CD4-positive, alpha-beta T cell treated with Interleukin-17A for 1 hour (primary cell): ENCODE measurements around the gene CLDN5.

Experiments
- DNase-seq: peaks from one replicate; pipeline ENCODE4 v3.0.0-alpha.2; 2020

The CLDN5 gene

DNA sequence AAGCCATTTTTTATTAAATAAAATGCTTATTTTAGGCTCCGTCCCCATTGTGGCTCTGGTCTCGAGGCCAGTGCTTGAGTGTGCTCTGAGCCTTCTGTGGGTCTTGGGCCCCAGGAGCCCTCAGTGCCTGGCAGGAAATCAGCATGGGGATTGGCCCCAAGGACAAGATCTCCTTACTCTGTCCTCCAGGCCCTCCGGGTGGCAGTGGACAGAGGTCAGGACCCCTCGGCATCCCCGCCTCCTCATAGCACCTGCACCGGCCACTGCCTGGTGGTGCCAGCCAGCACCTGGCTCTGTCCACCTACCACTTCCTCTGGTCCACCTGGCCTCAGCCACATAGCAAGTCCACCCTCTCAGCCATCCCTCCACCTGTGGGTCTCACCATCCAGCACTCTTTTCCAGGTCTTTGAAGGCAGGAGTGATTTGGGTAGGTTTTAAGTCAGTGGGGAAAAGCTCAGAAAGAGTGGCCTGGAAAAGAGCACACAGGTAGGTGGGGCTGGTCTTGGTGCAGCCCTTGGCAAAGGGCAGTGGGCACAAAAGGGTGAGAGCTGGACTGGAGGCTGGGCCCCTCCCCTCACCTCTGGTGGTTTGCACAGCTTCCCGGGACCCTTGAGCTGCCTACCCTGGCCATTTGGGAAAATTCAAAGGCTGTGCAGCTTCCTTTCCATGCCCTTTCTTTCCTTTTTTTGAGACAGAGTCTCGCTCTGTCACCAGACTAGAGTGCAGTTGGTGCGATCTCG, 3.5 kb downstream of the CLDN5 start:
- DNase-seq: no peak

DNA sequence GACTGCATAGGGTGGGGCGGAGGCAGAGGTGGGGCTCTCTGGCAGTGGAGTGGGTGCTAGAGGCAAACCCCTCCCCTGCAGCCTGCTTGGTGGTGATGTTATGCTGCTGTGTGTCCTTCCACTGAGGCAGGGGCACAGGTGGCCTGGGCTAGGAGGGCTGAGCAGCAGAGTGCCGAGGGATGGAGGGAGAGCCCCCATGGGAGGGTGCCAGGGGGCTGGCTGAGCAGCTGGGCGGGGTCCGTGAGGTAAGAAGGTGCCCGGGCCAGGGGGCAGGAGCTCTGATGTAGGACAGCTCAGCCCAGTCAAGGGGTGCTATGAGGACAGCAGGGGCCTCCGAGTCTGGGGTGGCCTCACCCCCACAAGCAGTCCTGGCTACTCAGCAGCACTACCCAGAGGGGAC, 4.2 kb downstream of the CLDN5 start:
- DNase-seq: no peak

DNA sequence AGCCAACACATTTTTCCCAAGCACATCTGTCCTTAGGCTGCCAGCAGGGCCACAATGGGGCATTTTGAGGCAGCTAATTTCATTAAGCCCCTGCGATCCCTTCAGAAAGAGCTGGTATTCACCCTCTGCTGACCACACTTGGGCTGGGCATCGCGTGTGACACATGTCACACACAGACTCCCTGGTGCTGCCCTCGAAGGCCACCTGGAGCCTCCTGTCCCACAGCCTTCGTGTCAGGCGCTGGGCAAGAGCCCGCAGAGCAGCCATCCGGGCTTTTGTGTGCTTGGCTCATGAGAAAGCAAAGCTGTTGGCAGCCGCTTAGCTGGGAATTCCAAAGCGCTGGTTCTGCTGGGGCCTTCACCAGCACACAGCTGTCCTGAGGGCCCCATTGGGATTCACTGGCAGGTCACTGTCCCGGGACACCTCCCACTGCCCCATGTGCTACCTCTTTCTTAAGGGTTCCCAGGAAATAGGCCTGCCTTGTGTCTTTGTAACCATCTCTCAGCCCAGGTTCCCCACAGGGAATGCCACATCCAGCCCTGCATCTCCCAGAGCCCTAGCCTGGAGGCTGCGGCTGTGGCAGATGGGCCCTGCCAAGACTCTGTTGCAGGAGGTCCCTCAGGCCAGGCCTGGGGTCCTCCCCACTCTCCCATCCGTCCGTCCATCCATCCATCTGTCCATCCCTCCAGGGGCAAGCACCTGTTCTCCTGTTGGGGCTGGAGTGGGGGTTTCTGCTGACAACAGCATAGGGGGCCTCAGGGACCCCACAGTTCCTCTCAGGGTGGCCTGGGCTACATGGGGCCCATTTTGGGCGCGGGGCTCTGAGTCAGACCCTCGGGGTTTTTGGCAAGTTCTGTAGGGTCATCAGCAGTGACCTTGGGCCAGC, 4.9 kb downstream of the CLDN5 start:
- no peak for DNase-seq

DNA sequence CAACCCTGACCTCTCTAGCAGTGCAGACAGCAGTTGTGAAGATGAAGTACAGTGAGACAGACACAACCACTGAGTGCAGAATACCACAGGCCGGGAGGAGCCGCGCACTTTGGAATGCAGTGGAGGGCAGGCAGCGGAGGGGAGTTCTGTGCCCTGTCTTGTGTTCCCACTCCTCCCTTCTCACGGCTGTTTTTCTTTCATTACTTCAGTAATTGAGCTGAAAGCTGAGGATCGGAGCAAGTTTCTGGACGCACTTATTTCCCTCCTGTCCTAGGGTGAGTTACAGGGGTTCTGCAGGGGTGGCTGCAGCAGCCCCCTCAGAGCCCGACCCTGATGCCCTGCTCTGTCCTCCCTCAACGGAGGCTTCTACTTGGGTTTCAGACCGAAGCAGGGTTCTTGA, 5.6 kb downstream of the CLDN5 start:
- no peak for DNase-seq

DNA sequence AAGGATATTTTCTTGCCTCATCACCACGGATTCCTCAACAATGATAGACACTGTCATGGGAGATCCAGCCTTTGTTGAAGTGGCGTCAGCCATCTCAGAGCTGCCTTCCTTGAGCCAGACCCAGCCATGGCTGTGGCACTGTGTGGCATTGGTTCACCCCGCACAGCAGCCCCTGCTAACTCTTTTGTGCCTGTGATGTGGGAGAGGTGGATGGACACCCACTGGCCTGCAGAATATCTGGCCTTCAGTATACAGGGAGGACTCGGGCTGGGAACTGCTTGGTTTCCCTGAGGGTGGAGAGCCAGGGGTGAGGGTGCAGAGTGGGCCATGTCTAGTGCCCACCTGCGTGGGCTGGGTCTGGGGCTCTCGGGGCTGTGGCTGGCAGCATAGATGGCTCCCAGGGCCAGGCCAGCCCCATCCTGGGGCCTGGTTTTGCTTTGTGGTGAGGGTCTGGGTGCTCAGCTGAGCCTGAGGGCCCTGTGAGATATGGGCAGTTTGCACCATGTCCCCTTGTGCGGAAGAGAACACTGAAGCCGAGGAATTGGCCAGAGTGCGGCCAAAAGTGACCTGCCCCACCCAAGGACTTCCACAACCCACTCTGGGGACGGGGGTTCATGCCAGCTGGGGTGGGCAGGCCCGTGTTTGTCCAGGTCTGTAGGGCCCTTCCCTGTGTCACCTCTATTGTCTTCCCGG, 6.1 kb downstream of the CLDN5 start:
- no peak for DNase-seq

DNA sequence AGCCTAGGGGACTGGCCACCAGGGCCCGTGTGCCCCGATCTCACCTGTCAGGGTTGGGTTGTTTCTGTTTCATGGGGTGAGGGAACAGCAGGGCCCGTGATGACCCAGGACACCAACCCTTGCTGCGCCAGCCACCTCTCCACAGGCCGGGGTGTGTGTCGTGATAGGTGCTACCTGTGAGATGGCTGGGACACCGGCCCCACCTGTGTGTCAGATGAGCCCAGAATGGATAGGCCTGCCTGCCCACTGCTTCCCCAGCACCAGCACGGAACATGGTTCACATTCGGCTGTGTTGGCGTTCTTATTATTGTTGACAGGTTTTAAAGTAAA, 7.1 kb downstream of the CLDN5 start:
- DNase-seq: no peak

DNA sequence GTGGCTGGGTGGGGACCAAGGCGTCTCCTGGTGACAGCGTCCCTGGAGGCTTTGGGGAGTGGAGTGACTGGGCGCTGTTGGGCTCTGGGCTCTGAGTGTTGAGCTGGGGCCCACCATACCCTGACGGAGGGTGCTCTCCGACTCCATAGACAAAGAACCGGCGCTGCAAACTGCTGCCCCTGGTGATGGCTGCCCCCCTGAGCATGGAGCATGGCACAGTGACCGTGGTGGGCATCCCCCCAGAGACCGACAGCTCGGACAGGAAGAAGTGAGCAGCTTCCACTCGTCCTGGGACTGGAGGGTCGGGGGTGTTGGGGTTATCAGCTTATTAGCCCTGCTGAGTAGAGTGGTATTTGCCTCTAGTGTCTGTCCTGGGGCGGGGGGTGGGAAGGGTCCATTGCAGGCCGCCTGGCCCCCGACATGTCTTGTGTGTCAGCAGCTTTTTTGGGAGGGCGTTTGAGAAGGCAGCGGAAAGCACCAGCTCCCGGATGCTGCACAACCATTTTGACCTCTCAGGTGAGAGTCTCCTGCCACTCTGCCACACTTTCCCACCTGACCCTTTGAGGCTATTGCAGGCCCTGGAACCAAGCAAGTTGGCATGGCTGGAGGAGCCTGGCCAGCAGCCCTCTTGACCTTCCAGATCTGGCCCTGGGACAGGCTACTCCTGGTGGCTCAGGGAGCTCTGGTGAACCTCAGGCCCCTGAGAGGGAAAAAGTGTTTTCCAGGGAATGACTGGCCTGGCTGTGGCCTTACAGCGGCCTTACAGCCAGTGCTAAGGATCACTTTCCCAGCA, 7.6 kb downstream of the CLDN5 start:
- DNase-seq: no peak

DNA sequence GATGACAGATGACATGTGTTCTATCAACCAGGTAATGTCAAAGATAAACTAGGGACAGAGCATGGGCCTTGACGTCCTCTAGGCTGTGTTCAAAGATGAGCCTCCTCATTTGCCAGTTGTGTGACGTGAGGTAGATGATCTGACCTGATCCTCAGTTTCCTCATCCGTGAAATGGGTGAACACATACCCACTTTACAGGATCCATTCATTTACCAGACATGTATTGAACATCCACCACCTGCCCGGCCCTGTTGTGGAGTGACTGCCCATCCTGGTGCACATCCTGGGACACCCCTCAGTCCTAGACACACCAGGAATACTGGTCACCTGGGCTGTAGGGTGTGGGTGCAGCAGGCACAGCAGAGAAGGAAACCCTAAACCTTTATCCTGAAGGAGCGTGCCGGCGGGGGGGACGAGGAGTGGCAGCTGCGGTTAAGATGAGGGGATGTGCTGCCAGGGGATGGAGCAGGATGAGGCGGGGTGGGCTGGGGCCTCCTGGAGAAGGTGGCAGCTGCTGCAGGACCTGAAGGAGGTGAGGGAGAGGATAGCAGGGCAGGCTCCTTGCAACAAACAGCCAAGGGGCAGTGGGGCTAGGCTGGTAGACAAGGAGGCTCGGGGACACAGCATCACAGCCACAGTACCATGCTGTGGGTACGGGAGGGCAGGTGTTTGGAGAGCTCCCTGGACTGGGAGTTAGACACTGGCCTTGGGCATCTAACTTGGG, 8.4 kb downstream of the CLDN5 start:
- no peak for DNase-seq

DNA sequence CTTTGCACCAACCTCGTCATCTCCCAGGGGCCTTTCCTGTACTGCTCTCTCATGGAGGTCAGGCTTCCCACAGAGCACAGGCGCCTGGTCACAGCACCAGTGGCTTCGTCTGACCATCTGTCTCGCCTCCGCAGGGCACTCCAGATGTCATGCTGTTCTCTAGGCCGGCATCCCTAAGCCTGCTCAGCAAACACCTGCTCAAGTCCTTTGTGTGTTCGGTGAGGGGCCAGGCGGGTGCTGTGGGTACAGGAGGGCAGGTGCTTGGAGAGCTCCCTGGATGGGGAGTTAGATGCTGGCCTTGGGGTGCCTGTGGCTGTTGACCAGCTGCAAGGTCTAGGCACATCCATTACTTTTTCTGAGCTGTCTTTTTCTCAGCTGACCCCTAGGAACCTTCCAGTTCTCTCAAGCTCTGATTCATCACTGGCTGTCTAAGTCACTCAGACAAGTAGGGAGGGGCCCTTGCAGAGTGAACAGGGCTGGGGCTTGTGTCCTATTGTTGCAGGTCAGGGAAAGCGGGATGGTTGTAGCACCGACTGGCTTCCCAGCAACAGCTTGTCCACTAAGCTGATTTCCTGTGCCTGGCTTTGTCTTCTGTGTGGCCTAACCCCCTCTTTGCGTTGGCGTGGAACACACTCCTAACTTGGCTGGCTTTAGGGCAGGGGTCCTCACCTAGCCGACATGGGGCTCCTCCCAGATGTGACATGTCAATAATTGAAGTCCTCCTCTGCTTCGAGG, 9.2 kb downstream of the CLDN5 start:
- DNase-seq: no peak

DNA sequence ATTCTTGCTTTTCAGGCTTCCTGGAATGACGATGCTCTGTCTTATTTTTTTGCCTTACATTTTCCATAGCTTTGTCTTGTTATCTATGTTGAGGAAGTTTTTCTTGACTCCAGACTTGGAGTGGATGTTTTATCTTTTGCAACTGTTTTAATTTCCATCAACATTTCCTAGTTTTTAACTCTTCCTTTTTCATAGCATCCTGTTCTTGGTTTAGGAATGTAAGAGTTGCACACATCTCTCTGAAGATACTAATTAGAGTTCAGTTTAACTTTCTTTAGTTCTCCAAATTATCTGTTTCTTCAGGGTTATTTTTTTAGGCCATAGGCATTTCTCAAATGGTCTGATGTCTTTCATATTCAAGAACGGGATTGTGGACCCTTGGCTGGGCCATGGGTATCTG, 10.4 kb downstream of the CLDN5 start:
- no peak for DNase-seq

DNA sequence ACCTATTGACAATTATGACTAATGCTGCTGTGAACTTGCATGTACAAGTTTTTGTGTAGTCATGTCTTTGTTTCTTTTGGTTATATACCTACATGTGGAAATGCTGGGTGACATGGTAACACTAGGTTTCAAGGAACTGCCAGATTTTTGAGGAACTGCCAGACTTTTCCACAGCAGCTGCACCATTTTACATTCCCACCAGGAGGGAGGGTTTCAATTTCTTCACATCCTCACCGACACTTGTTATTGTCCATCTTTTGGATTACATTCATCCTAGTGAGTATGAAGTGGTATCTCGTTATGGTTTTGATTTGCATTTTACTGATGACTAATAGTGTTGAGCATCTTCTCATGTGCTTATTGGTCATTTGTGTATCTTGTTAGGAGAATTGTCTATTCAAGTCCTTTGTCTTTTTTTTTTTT, 13.3 kb downstream of the CLDN5 start:
- DNase-seq: no peak

DNA sequence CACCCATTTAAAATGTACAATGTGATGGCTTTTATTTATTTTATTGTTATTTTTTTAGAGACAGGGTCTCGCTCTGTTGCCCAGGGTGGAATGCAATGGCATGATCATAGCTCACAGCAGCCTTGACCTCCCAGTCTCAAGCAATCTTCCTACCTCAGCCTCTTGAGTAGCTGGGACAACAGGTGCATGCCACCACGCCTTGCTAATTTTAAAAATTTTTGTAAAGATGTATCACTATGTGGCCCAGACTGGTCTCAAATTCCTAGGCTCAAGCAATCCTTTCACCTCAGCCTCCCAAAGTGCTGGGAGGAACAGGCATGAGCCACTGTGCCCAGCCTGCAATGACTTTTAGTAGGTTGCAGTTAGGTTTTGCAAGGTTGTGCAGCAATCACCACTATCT, 14.3 kb downstream of the CLDN5 start:
- no peak for DNase-seq

DNA sequence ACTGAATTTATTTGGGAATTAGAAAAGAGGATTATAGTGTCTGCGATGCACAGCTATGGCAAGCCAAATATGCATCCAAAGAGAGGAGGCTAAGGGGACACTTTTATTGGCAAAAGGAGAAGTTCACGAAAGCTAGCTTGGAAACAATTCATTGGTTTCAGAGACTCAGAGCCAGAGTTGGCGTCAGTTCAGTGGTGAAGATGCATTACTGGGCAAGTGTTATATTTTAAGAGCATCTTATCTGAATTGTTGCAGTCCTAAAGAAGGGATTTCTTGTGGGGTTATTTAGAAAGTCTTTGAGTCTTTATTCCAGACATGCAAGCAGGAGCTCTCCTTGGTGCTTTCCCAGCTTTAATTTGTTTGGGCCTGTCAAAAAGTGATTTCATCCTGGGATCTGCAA, 15.0 kb downstream of the CLDN5 start:
- DNase-seq: no peak

DNA sequence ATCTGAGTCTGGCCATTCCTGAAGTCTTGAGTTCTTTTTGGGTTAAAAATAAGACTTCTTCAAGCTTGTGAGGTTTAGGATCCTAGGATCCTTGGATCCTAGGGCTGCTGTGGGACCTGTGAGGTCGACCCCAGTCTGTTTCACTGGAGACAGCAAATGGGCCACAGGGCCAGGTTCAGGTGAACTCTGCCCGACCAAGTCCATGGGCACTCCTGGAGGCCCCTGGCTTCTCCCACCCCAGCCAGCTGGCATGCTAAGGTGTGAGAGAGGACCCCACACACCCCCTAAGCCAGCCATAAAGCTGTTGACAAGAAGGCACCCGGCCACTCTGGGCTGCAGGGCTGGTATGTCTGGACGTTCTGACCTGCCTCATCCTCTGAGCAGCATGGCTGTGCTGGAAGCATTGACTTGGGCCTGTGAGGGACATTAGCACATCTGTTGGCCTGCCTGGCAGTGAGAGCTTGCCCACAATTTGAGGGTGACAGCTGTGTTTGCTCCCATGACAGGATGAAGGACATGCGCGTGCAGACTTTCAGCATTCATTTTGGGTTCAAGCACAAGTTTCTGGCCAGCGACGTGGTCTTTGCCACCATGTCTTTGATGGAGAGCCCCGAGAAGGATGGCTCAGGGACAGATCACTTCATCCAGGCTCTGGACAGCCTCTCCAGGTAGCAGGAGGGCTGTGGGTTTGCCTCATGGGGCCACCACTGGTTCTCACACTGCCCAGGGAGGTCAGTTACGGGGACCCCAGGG, 16.0 kb downstream of the CLDN5 start:
- DNase-seq: no peak

DNA sequence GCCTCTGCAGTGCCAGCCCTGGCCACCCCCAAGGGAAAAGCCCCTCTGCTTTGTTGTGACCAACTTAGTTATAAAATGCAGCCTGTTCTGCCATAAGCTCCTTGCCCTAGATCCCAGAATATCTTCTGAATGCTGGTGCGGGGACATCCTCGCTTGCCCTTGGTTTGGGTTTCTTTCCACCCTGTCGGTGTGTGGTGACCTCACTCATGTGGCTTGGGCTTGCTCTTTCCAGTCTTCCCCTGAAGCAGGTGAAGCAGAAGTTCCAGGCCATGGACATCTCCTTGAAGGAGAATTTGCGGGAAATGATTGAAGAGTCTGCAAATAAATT, 16.7 kb downstream of the CLDN5 start:
- no peak for DNase-seq

DNA sequence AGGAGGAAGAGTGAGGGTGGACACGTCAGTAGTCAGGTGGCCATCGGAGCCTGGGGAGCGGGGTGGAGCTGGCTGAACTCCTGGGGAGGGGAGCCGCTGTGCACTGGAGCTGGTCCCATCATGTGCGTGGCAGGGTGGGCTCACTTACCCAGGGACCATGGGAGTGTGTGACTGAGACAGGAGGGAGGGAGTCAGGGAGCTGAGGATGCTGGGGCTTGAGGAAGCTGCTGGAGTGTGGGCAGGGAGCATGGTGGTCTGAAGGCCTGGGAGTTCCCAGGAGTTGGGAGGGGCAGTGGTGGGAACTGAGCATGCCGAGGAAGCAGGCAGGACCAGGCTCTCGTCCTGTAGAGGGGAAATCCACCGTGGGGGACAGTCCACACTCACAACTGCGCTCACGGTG, 18.0 kb downstream of the CLDN5 start:
- DNase-seq: no peak

DNA sequence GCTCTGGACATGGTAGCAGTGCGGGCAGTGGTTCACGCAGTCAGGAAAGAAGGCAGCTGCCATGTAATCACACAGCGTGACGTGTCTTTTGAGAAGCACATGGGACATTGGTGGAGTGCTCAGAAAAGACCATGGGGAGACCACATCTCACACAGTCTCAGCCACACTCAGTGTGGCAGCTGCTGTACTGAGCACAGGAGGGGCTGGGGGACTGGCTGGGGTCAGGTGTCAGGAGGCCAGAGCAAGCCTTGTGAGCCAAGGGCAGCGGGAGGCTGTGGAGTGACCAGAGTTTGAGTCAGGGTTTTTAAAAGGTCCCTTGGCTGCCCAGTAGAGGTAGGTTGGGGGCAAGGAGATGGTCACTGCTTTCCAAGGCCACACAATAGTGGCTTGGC, 18.5 kb downstream of the CLDN5 start:
- DNase-seq: no peak

DNA sequence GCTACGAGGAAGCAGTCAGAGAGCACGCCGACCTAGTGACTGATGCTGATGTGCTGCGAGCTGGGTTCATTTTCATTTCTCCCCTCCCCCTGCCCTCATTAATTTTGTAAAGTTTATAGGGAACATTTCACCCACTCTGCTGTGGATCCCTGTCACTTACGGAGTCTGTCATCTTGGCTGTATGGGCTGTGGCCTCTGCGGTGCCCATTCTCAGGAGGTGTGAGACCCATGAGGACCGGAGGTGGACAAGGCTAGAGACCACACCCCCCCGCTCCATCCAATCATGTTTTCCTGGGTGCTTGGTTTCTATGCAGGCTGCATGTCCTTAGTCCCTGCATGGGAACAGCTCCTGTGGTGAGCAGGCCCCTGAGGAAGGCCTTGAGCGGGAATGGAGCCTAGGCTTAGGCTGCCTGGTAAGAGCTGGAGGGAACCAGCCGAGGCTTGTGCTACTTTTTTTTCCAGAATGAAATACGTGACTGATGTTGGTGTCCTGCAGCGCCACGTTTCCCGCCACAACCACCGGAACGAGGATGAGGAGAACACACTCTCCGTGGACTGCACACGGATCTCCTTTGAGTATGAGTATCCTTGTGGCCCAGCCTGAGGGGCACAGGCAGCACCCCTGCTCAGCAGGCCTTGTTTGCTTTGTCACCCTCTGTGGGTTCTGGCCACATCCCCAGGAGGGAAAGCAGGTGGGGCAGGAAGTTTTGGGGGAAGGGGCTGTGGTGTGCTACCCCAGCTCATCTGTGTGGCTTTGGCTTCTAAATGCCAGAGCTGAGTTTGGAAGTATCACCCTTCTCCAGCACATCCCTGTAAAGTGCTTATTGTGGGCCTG, 19.1 kb downstream of the CLDN5 start:
- DNase-seq: no peak

DNA sequence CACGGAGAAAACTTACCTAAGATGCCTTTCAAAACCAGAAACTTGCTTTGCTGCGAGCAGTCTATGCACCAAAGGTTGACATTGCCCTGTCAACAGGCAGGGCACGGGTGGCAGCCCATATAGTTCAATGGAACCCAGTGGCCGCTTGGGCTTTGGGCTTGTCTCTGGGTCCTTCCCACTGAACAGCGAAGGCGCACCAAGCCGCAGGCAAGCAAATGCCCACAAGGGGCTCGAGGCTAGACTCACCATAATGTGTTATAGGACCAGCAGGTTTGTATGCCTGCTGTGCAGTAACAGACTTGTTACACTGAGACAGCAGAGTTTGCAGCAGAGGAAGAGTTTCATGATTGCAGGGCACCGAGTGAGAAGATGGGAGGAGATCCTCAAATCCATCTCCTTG, 20.3 kb downstream of the CLDN5 start:
- no peak for DNase-seq

DNA sequence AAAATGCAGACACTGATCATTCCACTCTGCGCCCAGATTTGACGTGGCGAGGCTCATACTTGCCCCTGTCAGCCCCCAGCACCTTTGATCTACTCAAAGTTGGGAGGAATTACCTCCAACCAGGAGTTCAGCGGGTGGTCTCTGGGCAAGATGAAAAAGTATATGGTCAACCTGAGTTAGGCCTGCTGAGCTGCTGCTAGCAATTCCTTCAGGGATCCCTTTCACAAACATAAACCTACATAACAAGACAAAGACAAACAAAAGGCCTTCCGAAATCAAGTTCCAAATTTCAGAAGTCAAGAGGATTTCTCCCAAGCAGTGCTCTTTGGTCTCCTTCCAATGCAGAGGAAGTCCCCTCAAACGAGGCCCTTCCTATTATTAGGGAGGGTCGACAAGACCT, 20.8 kb downstream of the CLDN5 start:
- DNase-seq: no peak
